ENCODE results near the gene FLRT2.

Gene FLRT2

GRCh38 chr14:85564841-85565527 is 35.0 kb downstream of the FLRT2 start:
- DNase-seq (ENCODE audit: low spot score): no peak

GRCh38 chr14:85565862-85566296 is 35.9 kb downstream of the FLRT2 start:
- DNase-seq (ENCODE audit: low spot score): no peak

- DNase-seq (ENCODE audit: low spot score): no peak
Observed at GRCh38 chr14:85566603-85567002, 36.7 kb downstream of the FLRT2 start.

GRCh38 chr14:85572011-85572410 is 42.1 kb downstream of the FLRT2 start:
- no peak for DNase-seq (ENCODE audit: low spot score)

DNA sequence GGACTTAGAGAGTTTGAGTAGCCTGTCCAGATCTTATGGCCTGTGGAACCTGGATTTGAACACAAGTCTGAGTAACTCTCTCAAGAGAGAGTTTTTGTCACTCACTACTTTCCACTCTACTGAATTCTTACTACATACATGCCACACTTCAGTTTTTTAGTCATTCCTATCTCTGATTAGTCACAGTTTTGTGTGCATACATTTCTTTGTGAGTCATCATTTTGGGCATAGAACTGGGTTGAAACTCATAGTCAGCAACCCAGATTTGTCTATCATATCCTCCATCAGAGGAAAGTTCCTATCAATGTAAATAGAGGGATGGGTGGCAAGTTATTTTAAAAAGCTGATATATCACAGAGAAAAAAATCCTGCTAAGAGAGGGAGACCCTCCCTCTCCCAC is 42.9 kb downstream of the FLRT2 start:
- no peak for DNase-seq (ENCODE audit: low spot score)

- DNase-seq (ENCODE audit: low spot score): no peak
Observed at GRCh38 chr14:85573406-85573805, 43.5 kb downstream of the FLRT2 start.

DNA sequence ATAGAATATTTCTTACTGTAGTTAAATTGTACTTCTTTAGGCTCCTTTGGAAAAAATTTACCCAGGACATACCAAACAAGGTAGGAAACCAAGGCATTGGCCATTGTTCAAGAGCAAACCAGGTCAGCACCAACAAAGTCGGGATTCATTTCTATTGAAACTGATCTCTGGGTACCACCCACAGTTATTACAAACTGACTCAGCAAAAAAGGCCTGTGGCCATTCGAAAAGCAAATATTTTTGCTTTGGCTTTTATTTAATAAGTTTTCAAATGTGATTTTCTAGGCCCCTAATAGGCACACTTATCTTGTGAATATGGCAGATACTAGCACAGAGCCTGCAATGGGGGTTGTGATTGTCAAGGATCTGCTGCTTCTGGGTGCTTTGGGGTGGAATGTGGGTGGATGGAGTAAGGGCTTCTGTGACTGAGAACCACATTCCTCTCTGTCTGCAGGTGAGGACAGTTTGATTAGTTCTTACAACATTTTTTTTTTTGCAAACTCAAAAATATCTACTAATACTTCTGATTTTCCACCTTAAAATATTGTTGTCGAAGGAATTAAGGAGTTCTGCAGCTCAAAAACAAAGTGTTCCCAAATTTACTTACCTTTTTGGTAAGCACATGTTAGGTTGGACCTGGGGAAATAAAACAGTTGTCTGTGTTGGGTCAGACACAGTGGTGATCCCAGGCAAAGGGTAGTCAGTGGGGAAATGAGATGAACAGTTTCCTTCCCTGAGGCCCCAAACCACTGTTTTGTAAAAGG is 45.1 kb downstream of the FLRT2 start:
- DNase-seq (ENCODE audit: low spot score): no peak

DNA sequence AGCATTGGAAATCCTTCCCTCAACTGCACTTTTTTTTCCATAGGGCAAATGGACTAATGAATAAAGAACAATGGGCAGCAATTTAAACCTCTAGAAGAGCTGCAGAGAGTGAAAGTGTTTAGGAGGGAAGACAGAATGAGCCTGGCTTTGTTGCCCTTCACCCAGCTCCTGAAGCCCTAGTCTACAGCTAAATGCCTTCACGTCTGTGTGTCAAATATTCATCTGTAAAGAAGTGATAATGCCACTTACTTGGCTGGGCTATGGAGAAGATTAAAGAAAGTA is 45.6 kb downstream of the FLRT2 start:
- no peak for DNase-seq (ENCODE audit: low spot score)

- DNase-seq (ENCODE audit: low spot score): no peak
Observed at GRCh38 chr14:85576218-85576617, 46.3 kb downstream of the FLRT2 start.

GRCh38 chr14:85576848-85577542 is 47.1 kb downstream of the FLRT2 start:
- no peak for DNase-seq (ENCODE audit: low spot score)

DNA sequence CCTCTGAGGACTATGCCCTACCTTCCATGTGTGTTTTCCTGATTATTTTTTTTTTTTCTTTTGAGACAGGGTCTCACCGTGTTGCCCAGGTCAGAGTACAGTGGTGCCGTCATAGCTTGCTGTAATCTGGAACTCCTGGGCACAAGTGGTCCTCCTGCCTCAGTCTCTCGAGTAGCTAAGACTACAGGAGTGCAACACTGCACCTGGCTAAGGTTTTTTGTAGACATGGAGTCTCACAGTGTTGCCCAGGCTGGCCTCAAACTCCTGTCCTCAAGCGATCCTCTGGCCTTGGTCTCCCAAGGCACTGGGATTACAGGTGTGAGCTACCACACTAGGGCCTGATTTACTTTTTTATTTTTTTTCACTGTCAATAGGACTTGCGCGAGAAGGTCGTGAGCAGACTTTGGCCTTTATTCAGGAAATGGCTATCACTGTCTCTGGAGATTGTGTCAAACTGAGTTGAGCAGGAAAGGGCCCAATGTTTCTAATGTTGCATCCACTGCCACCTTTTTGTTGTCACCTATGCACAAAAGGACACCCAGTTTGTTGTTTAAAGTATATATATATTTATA is 47.7 kb downstream of the FLRT2 start:
- no peak for DNase-seq (ENCODE audit: low spot score)

DNA sequence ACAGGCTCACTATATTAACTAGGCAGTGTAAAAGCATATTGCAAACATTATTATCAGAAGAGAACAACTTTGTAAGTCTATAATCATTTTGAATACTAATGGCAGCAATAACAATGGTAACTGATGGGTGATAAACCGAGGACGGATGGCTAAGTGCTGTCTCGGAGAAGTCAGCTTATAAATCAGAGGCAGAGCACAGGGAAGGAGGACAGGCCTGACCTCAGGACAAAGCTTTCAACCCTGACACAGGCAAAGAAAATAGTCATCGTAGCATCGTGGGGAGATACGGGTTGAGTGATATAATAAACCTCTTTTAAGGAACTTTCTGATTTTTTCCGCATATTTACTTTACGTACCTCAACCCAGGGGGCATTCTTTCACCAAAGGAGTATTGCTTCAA is 48.4 kb downstream of the FLRT2 start:
- no peak for DNase-seq (ENCODE audit: low spot score)

GRCh38 chr14:85578930-85579329 is 49.0 kb downstream of the FLRT2 start:
- DNase-seq (ENCODE audit: low spot score): no peak

DNA sequence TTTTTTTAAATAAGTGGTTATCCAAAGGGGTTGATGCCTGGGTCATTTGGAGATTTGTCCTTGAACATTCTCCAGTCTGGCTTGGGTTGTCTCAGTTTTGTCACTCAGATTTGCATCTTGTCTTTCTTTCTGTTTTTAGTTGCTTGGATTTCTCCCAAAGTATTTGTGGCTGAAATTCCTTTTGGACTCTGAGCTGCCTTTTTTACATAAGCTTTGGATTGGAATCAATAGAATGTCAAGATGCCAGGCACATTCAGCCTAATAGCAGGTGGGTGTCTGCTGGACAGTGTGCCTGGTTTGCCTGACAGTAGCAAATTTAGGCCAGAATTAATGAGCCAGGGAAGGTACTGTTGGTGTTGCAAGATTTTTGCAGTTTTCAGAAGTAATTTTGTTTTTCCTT is 50.0 kb downstream of the FLRT2 start:
- DNase-seq (ENCODE audit: low spot score): no peak

- DNase-seq (ENCODE audit: low spot score): no peak
Observed at GRCh38 chr14:85580536-85581140, 50.7 kb downstream of the FLRT2 start.

GRCh38 chr14:85581691-85582090 is 51.7 kb downstream of the FLRT2 start:
- no peak for DNase-seq (ENCODE audit: low spot score)

- DNase-seq (ENCODE audit: low spot score): no peak
Observed at GRCh38 chr14:85583380-85583779, 53.4 kb downstream of the FLRT2 start.

DNA sequence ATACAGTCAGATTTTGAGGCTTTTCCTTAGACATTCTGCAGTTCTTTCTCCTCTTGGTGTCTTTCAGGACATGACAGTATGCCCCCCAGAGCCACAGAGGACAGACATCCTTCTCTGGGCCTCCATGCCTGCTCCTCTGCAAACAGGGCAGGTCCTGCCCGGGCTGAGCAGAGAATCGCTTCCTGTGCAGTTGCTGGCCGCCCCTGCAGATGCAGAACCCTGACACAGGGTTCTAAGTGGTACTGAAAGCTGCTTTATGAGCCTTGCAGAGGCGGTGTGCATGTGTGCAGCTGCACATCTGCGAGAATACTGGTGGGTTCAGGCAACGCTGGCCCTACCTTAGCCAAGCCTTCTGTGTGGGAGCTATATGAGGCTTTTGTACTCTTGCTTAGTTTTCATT is 54.5 kb downstream of the FLRT2 start:
- DNase-seq (ENCODE audit: low spot score): no peak

DNA sequence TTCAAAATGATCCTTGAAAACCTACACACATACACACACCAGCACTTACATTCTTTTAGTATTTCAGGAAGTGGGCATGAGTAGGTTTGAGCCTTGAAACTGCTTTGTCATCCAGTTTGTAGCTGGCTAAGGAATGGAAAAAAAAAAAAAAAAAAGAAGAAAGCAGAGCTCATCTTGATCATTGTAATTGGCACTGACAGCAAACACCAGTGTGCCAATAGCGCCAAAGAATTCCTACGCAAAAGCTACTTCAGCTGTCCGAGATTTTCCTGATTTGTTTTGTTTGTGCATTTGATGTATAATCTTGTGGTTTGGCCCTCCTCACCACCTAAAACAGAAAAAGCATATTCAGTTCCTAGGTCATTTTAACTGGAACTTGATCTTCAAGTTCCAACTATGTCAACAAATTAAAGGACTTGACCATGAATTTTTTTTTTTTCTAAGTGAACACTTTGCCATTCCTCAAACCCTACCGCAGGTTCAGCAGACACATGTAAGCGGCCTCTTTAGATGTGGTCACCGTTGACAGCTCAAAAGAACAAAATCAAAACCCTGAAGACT is 57.3 kb downstream of the FLRT2 start:
- no peak for DNase-seq (ENCODE audit: low spot score)

- DNase-seq (ENCODE audit: low spot score): no peak
Observed at GRCh38 chr14:85590784-85591183, 60.8 kb downstream of the FLRT2 start.

- DNase-seq (ENCODE audit: low spot score): no peak
Observed at GRCh38 chr14:85594217-85594616, 64.3 kb downstream of the FLRT2 start.

DNA sequence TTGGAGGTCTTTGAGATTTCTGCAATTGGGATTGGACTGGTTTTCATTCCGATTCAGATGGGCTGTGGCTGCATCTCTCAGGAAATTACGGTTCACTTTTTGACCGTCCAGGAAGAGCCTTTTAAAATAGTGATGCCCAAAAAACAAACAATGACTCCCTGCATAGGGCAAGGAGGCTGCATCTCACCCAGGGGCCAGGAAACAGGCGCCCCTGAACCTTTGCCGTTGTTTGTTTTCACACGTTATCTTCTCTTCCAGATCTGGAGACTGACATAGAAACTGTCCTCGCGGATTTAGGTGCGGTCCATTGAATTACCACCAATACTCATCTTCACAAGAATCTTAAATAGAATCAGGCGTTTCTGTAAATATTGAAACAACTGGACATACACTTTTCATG is 66.0 kb downstream of the FLRT2 start:
- DNase-seq (ENCODE audit: low spot score): no peak
